Measurements from ENCODE around the gene SLC22A1. TPM values are rescaled to one million over a fixed set of nuclear protein-coding genes. Genes with fewer than 3 reads are reported as not detected.

Gene SLC22A1
- total and polyA plus RNA-seq, 8 donors: 0.53 to 2.5 (median 0.83) TPM

GRCh38 chr6:160117137-160117536 is 4.5 kb upstream of the SLC22A1 start:
- WGBS, 2 donors: 96 to 99% methylated on average over 6 of the region's 6 CpGs
- DNase-seq: no peak
- intact Hi-C loops (cut with DNase I): no loop called here
- no peak for ATAC-seq
- Histone ChIP-seq H3K27ac (no peak overlapping the region), H3K9me3 (no peaks in the 10 kb centered on the region), H3K4me3 (no peak overlapping the region), H3K27me3 (no peaks in the 10 kb centered on the region), H3K4me1 (no peaks in the 10 kb centered on the region), H3K36me3 (no peaks in the 10 kb centered on the region)
- no peak for FAIRE-seq
- TF ChIP-seq CTCF (IDR thresholded peaks at IDR 0.05): no peak

- intact Hi-C loops (cut with DNase I): no loop called here
- WGBS, 2 donors: 90% methylated on average over 5 of the region's 5 CpGs
- Histone ChIP-seq H3K9me3 (no peaks in the 10 kb centered on the region), H3K4me1 (no peaks in the 10 kb centered on the region), H3K27ac (no peak overlapping the region), H3K27me3 (no peaks in the 10 kb centered on the region), H3K4me3 (no peak overlapping the region), H3K36me3 (no peaks in the 10 kb centered on the region)
- no peak for FAIRE-seq
- TF ChIP-seq CTCF (IDR thresholded peaks at IDR 0.05): no peak
- DNase-seq: no peak
- no peak for ATAC-seq
Observed at GRCh38 chr6:160118620-160119229, 2.9 kb upstream of the SLC22A1 start.

- H3K27me3 ChIP-seq: no peaks in the 10 kb centered on the region
- no peak for DNase-seq
- no peak overlapping the region for H3K4me3 ChIP-seq
- FAIRE-seq: no peak
- H3K36me3 ChIP-seq: no peaks in the 10 kb centered on the region
- no peak overlapping the region for H3K27ac ChIP-seq
- intact Hi-C loops (cut with DNase I): no loop called here
- H3K4me1 ChIP-seq: no peaks in the 10 kb centered on the region
- no peaks in the 10 kb centered on the region for H3K9me3 ChIP-seq
- TF ChIP-seq CTCF (IDR thresholded peaks at IDR 0.05): no peak
- ATAC-seq: no peak
- 94 to 100% methylated on average over 1 of the region's 1 CpG for WGBS, 2 donors
Observed at GRCh38 chr6:160120087-160120486, 1.5 kb upstream of the SLC22A1 start.

- Histone ChIP-seq H3K4me1 (no peaks in the 10 kb centered on the region), H3K27ac (no peak overlapping the region), H3K9me3 (no peaks in the 10 kb centered on the region), H3K36me3 (no peaks in the 10 kb centered on the region), H3K4me3 (no peak overlapping the region), H3K27me3 (no peaks in the 10 kb centered on the region)
- ATAC-seq (no peak), DNase-seq (peak in 1 of 6 donors; percentile 3), FAIRE-seq (no peak)
- WGBS, 2 donors: 92 to 97% methylated on average over 14 of the region's 14 CpGs
- TF ChIP-seq CTCF (IDR thresholded peaks at IDR 0.05): no peak
- intact Hi-C loops (cut with DNase I): no loop called here
Observed at GRCh38 chr6:160121981-160122380, 366 bp downstream of the SLC22A1 start.

GRCh38 chr6:160122744-160123143 is 1.1 kb downstream of the SLC22A1 start:
- WGBS, 2 donors: 94 to 96% methylated on average over 5 of the region's 5 CpGs
- DNase-seq: no peak
- Histone ChIP-seq H3K36me3 (no peaks in the 10 kb centered on the region), H3K9me3 (no peaks in the 10 kb centered on the region), H3K4me1 (no peaks in the 10 kb centered on the region), H3K27ac (no peak overlapping the region), H3K27me3 (no peaks in the 10 kb centered on the region), H3K4me3 (no peak overlapping the region)
- intact Hi-C loops (cut with DNase I): no loop called here
- no peak for ATAC-seq
- TF ChIP-seq CTCF (IDR thresholded peaks at IDR 0.05): no peak
- FAIRE-seq: no peak

All from pancreas (tissue), 10 donors.